ENCODE measurements around the gene DYRK1A.

The DYRK1A gene

DNA sequence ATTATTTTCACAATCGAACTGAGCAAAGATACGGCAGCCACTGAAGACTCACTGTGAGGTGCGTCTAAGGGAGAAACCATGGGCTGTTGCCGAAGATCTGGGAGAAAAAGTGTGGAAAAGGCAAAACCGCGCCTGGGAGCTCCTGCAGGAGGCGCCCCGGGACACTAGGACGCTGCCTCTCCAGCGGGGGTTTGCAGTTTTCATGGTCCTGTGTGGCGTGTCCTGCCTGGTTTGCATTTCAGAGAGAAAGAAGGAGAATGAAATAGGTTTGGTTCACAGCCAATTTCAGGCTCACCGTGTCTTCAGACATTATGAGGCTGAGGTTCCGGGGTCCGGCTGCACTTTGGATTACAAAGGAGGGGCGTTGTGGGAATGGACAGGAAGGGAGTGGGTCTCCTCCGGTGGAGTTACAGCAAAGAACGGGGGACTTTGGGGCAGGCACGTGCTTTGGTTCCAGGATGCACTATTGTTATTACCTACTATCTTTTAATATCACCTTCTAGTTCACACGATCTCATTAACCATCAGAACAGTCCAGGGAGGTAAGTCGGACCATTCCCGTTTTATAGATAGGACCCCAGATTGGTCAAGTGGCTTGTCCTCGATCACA lies 179.8 kb downstream of the DYRK1A start:
- H3K4me1 ChIP-seq (ENCODE audit: control insufficient read depth in 2 of 2, insufficient read depth in 1 of 2, low read depth in 1 of 2, low read length in 2 of 2) = peaks cover 0 to 4% of the 10 kb centered on the region in 2 donors
- H2AK5ac ChIP-seq (ENCODE audit: low read depth, low read length) = no peak overlapping the region
- H3K9me3 ChIP-seq (replicated peaks in 1 of 2; ENCODE audit: control insufficient read depth in 2 of 2, insufficient read depth in 1 of 2, low read depth in 1 of 2, low read length in 2 of 2) = peaks cover 0 to 3% of the 10 kb centered on the region in 2 donors
- H4K8ac ChIP-seq (ENCODE audit: low read depth, low read length) = no peak overlapping the region
- no peak overlapping the region for H3K4me2 ChIP-seq (ENCODE audit: insufficient read depth, low read length, poor library complexity, severe bottlenecking)
- DNase-seq (ENCODE audit: low spot score) = no peak
- no CpG with 5 or more reads among the region's 22 CpGs for WGBS, 2 donors (ENCODE audit: extremely low coverage in 2 of 2, insufficient read length in 2 of 2, insufficient replicate concordance in 1 of 2)
- no peaks in the 10 kb centered on the region for H3K27me3 ChIP-seq (ENCODE audit: control insufficient read depth in 3 of 3, insufficient read depth in 3 of 3, low read depth in 1 of 3, low read length in 3 of 3)
- H2BK15ac ChIP-seq (ENCODE audit: low read length) = no peak overlapping the region
- no peak overlapping the region for H3K23ac ChIP-seq (ENCODE audit: low read depth, low read length, poor library complexity)
- peak overlapping the region; percentile 43 for H2AFZ ChIP-seq (ENCODE audit: low read length)
- H2BK12ac ChIP-seq (ENCODE audit: low read length) = no peak overlapping the region
- no peak overlapping the region for H2BK5ac ChIP-seq (ENCODE audit: low read length)
- no peaks in the 10 kb centered on the region for H3K79me1 ChIP-seq (ENCODE audit: low read depth, low read length)
- H3K36me3 ChIP-seq (replicated peaks in 1 of 2; ENCODE audit: control insufficient read depth in 2 of 2, insufficient read depth in 2 of 2, low read length in 2 of 2) = no peaks in the 10 kb centered on the region
- no peak overlapping the region for H3K27ac ChIP-seq (replicated peaks; ENCODE audit: low read length)
- no peak overlapping the region for H2BK120ac ChIP-seq (ENCODE audit: low read depth, low read length)
- H3K4ac ChIP-seq (ENCODE audit: low read length) = no peak overlapping the region
- no peak overlapping the region for H3K9ac ChIP-seq (ENCODE audit: low read depth, low read length, poor library complexity)
- H3K14ac ChIP-seq (ENCODE audit: low read length) = no peak overlapping the region
- H3K18ac ChIP-seq (ENCODE audit: low read length) = peak overlapping the region; percentile 39
- H3K4me3 ChIP-seq (ENCODE audit: low read length in 2 of 2) = no peak overlapping the region
- no peak overlapping the region for H4K91ac ChIP-seq (ENCODE audit: low read depth, low read length, poor library complexity)

DNA sequence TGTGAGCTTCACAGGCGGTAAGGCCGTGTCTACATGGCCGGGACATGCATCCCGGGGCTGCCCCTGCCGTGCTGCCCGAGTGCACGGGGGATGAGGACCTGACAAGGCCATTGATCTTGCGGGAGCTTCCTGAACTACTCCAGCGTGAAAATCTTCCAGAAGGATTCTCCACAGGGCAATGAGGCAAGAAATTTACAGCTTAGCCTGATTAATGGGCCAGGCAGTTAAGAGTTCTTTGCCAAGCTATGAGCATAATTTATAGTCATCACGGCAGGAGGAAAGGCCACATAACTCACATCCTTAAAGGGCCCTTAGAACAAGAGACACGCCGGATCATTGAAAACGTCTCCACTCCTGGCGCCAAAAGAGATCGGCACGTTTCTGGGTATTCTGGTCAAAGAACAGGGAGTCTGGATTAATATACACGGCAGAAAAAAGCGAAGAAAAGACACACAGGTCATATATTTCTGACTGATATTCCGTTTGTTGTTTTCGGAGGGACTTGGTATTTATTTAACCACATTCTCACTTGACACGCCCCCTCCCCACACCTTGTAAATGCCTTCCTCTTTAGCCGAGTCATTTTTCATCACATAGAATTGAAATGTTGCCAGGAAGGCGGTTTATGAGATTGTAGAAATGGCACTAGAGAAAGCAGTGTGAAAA lies 180.5 kb downstream of the DYRK1A start:
- Histone ChIP-seq H3K23ac (ENCODE audit: low read depth, low read length, poor library complexity) (no peak overlapping the region), H3K4me3 (ENCODE audit: low read length in 2 of 2) (no peak overlapping the region), H3K36me3 (replicated peaks in 1 of 2; ENCODE audit: control insufficient read depth in 2 of 2, insufficient read depth in 2 of 2, low read length in 2 of 2) (no peaks in the 10 kb centered on the region), H3K9me3 (replicated peaks in 1 of 2; ENCODE audit: control insufficient read depth in 2 of 2, insufficient read depth in 1 of 2, low read depth in 1 of 2, low read length in 2 of 2) (peaks cover 0 to 3% of the 10 kb centered on the region in 2 donors), H3K4ac (ENCODE audit: low read length) (no peak overlapping the region), H2BK5ac (ENCODE audit: low read length) (no peak overlapping the region), H2BK120ac (ENCODE audit: low read depth, low read length) (no peak overlapping the region), H4K91ac (ENCODE audit: low read depth, low read length, poor library complexity) (no peak overlapping the region), H3K27me3 (ENCODE audit: control insufficient read depth in 3 of 3, insufficient read depth in 3 of 3, low read depth in 1 of 3, low read length in 3 of 3) (no peaks in the 10 kb centered on the region), H2BK15ac (ENCODE audit: low read length) (no peak overlapping the region), H3K27ac (replicated peaks; ENCODE audit: low read length) (no peak overlapping the region), H3K14ac (ENCODE audit: low read length) (no peak overlapping the region), H3K18ac (ENCODE audit: low read length) (peak overlapping the region; percentile 39), H2AFZ (ENCODE audit: low read length) (peak overlapping the region; percentile 43), H3K9ac (ENCODE audit: low read depth, low read length, poor library complexity) (no peak overlapping the region), H3K79me1 (ENCODE audit: low read depth, low read length) (no peaks in the 10 kb centered on the region), H4K8ac (ENCODE audit: low read depth, low read length) (no peak overlapping the region), H3K4me1 (ENCODE audit: control insufficient read depth in 2 of 2, insufficient read depth in 1 of 2, low read depth in 1 of 2, low read length in 2 of 2) (peaks cover 0 to 9% of the 10 kb centered on the region in 2 donors), H3K4me2 (ENCODE audit: insufficient read depth, low read length, poor library complexity, severe bottlenecking) (no peak overlapping the region), H2AK5ac (ENCODE audit: low read depth, low read length) (no peak overlapping the region), H2BK12ac (ENCODE audit: low read length) (no peak overlapping the region)
- DNase-seq (ENCODE audit: low spot score) = no peak
- WGBS, 2 donors (ENCODE audit: extremely low coverage in 2 of 2, insufficient read length in 2 of 2, insufficient replicate concordance in 1 of 2) = no CpG with 5 or more reads among the region's 23 CpGs

DNA sequence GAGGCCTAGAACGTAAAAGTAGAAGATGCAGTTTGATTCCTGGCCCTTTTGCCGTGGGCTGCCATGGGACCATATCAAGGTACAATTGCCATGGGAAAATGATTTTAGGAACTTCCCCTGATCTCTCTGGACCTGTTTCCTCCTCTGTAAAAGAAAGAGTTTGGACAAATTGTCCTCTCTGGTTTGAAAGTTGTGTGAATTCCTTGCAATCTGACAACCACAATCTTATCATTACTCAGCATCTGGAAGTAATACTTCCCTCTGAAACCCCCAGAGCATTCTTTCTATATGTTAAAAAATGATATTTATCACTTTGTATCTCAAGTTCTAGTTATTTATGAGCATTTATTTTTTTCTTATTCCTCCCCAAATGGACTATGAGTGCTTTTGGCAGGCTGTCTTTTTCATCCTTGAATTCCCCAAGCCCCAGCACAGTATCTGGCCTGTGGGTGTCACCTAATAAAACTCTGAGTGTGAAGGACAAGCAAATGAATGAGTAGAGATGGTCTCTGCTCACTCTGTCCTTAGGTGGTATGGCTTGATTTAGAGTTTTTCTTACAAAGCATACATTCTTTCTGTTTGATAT lies 181.1 kb downstream of the DYRK1A start:
- H3K4me3 ChIP-seq (ENCODE audit: low read length in 2 of 2) = no peak overlapping the region
- no peak overlapping the region for H2BK5ac ChIP-seq (ENCODE audit: low read length)
- no peak overlapping the region for H2BK120ac ChIP-seq (ENCODE audit: low read depth, low read length)
- no peak overlapping the region for H4K91ac ChIP-seq (ENCODE audit: low read depth, low read length, poor library complexity)
- H3K4me2 ChIP-seq (ENCODE audit: insufficient read depth, low read length, poor library complexity, severe bottlenecking) = no peak overlapping the region
- H2AK5ac ChIP-seq (ENCODE audit: low read depth, low read length) = no peak overlapping the region
- no peaks in the 10 kb centered on the region for H3K36me3 ChIP-seq (replicated peaks in 1 of 2; ENCODE audit: control insufficient read depth in 2 of 2, insufficient read depth in 2 of 2, low read length in 2 of 2)
- H3K4me1 ChIP-seq (ENCODE audit: control insufficient read depth in 2 of 2, insufficient read depth in 1 of 2, low read depth in 1 of 2, low read length in 2 of 2) = peaks cover 0 to 9% of the 10 kb centered on the region in 2 donors
- no peaks in the 10 kb centered on the region for H3K9me3 ChIP-seq (replicated peaks in 1 of 2; ENCODE audit: control insufficient read depth in 2 of 2, insufficient read depth in 1 of 2, low read depth in 1 of 2, low read length in 2 of 2)
- H4K8ac ChIP-seq (ENCODE audit: low read depth, low read length) = no peak overlapping the region
- no peaks in the 10 kb centered on the region for H3K27me3 ChIP-seq (ENCODE audit: control insufficient read depth in 3 of 3, insufficient read depth in 3 of 3, low read depth in 1 of 3, low read length in 3 of 3)
- no peak overlapping the region for H3K14ac ChIP-seq (ENCODE audit: low read length)
- no CpG with 5 or more reads among the region's 2 CpGs for WGBS, 2 donors (ENCODE audit: extremely low coverage in 2 of 2, insufficient read length in 2 of 2, insufficient replicate concordance in 1 of 2)
- no peak overlapping the region for H3K9ac ChIP-seq (ENCODE audit: low read depth, low read length, poor library complexity)
- H2BK12ac ChIP-seq (ENCODE audit: low read length) = no peak overlapping the region
- no peak overlapping the region for H2BK15ac ChIP-seq (ENCODE audit: low read length)
- DNase-seq (ENCODE audit: low spot score) = no peak
- no peak overlapping the region for H3K4ac ChIP-seq (ENCODE audit: low read length)
- H3K23ac ChIP-seq (ENCODE audit: low read depth, low read length, poor library complexity) = no peak overlapping the region
- no peak overlapping the region for H3K27ac ChIP-seq (replicated peaks; ENCODE audit: low read length)
- no peak overlapping the region for H3K18ac ChIP-seq (ENCODE audit: low read length)
- no peaks in the 10 kb centered on the region for H3K79me1 ChIP-seq (ENCODE audit: low read depth, low read length)
- no peak overlapping the region for H2AFZ ChIP-seq (ENCODE audit: low read length)

DNA sequence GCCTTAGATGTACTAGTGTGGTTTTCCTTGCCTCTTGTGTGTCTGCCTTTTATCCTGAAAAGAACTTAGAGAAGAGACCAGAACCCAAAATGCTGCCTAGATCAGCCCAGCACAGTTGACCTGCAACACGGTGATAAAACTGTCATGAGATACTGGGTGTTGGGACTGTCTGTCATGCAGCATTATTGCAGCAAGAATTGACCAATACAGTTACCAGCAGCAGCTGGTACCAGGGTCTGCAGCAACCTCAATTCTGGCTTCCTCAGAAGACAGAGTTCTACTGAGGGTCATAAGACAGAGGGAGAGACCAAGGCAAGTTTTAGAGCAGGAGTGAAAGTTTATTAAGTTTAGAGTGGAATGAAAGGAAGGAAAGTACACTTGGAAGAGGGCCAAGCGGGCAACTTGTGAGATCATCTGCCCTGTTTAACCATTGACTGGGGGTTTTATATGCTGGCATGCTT lies 182.0 kb downstream of the DYRK1A start:
- H2BK5ac ChIP-seq (ENCODE audit: low read length) = no peak overlapping the region
- H3K9me3 ChIP-seq (replicated peaks in 1 of 2; ENCODE audit: control insufficient read depth in 2 of 2, insufficient read depth in 1 of 2, low read depth in 1 of 2, low read length in 2 of 2) = no peaks in the 10 kb centered on the region
- H3K4me3 ChIP-seq (ENCODE audit: low read length in 2 of 2) = no peak overlapping the region
- no peaks in the 10 kb centered on the region for H3K36me3 ChIP-seq (replicated peaks in 1 of 2; ENCODE audit: control insufficient read depth in 2 of 2, insufficient read depth in 2 of 2, low read length in 2 of 2)
- peaks cover 0 to 9% of the 10 kb centered on the region in 2 donors for H3K4me1 ChIP-seq (ENCODE audit: control insufficient read depth in 2 of 2, insufficient read depth in 1 of 2, low read depth in 1 of 2, low read length in 2 of 2)
- H3K79me1 ChIP-seq (ENCODE audit: low read depth, low read length) = no peaks in the 10 kb centered on the region
- no peak for DNase-seq (ENCODE audit: low spot score)
- no peak overlapping the region for H2AK5ac ChIP-seq (ENCODE audit: low read depth, low read length)
- H3K14ac ChIP-seq (ENCODE audit: low read length) = no peak overlapping the region
- no peak overlapping the region for H3K18ac ChIP-seq (ENCODE audit: low read length)
- H2BK120ac ChIP-seq (ENCODE audit: low read depth, low read length) = no peak overlapping the region
- H3K27ac ChIP-seq (replicated peaks; ENCODE audit: low read length) = no peak overlapping the region
- H2AFZ ChIP-seq (ENCODE audit: low read length) = no peak overlapping the region
- H3K9ac ChIP-seq (ENCODE audit: low read depth, low read length, poor library complexity) = no peak overlapping the region
- no peaks in the 10 kb centered on the region for H3K27me3 ChIP-seq (ENCODE audit: control insufficient read depth in 3 of 3, insufficient read depth in 3 of 3, low read depth in 1 of 3, low read length in 3 of 3)
- no peak overlapping the region for H4K91ac ChIP-seq (ENCODE audit: low read depth, low read length, poor library complexity)
- no peak overlapping the region for H2BK12ac ChIP-seq (ENCODE audit: low read length)
- no peak overlapping the region for H4K8ac ChIP-seq (ENCODE audit: low read depth, low read length)
- no peak overlapping the region for H2BK15ac ChIP-seq (ENCODE audit: low read length)
- no CpG with 5 or more reads among the region's 2 CpGs for WGBS, 2 donors (ENCODE audit: extremely low coverage in 2 of 2, insufficient read length in 2 of 2, insufficient replicate concordance in 1 of 2)
- H3K4ac ChIP-seq (ENCODE audit: low read length) = no peak overlapping the region
- H3K23ac ChIP-seq (ENCODE audit: low read depth, low read length, poor library complexity) = no peak overlapping the region
- H3K4me2 ChIP-seq (ENCODE audit: insufficient read depth, low read length, poor library complexity, severe bottlenecking) = no peak overlapping the region

All from neuronal stem cell (in vitro differentiated cells).